Activated T-helper 1 cell treated with anti-CD3 and anti-CD28 coated beads, Interleukin-2, amount 50 U/mL, for 16 hours (primary cell): ENCODE measurements around the gene CCDC194.

Experiments used
- DNase-seq, 2 donors: peaks; one replicate each; pipeline ENCODE4 v3.0.0-alpha.2; 2020; ENCODE audit warnings: low read depth in 1 of 2, low spot score in 1 of 2

Gene CCDC194, protein sequence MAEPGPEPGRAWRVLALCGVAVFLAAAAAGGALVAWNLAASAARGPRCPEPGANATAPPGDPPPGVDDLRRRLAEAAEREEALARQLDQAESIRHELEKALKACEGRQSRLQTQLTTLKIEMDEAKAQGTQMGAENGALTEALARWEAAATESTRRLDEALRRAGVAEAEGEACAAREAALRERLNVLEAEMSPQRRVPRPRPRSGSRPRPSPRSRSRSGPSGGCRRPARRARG

DNA sequence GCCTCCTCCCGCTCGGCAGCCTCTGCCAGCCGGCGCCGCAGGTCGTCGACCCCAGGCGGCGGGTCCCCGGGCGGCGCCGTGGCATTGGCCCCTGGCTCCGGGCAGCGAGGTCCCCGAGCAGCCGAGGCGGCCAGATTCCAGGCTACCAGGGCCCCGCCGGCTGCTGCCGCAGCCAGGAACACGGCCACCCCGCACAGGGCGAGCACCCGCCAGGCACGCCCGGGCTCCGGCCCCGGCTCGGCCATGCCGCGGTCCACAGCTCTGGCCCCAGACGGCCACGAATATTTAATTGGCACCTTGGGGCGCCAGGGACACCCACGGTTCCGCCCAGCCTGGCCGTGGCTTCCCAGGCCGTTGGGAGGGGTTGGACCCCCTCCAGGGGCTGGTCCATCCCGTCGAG is at the start of gene CCDC194:
Gene CCDC194, minus strand, starts transcription at position 283 of the 400 bp plus-strand sequence. Its CDS starts 38 bp downstream, at position 245.
- no peak for DNase-seq

DNA sequence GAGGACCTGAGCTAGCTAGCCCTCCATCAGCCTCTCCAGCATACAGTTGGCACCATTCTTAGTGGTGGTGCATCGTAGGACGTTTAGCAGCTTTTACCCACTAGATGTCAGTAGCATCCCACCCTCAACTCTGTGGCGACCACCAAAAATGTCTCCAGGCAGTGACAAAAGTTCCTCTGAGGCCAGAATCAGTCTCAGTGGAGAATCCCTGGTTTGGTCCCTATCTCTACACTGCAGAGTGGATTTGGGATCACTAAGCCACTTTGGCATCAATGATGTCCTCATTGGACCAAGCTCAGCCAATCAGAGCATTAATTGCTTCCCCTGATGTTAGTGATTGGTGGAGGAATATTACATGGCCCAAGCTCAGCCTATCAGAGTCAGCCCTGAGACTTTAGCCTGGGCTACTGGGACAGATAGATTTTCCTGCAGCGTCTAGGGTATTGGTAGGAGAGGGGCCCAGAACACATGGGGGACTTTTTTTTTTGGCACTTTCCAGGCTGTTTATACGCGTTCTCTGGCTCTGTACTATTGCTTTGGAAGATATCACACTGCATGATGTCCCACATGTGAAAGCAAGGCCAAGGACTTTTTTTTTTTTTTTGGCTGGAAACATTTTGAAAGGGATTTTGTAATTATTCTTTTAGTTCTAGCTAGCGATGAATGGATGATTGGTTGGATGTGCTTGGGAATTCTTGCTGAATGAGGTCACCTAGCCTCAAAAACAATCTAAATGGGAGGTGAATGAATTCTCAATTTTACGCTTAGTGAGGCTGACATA is 47.4 kb upstream of the CCDC194 start:
- DNase-seq = no peak

DNA sequence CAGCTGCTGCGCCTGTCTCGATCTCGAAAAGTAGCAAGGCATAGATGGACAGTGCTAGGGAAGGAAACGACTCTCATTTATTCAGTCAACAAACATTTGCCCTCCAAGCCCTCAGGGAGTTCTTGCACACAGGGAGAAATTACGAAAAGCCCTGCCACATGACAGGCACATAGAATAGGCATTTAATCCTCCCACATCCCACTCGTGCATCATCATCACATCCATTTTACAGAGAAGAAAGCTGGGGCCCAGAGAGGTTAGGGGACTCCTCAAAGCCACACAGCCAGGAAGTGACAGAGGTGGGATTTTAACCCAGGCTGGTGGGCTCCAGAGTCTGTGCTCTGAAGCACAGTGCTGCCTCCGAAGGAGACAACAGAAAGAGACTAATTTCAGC is 42.9 kb upstream of the CCDC194 start:
- DNase-seq = no peak

DNA sequence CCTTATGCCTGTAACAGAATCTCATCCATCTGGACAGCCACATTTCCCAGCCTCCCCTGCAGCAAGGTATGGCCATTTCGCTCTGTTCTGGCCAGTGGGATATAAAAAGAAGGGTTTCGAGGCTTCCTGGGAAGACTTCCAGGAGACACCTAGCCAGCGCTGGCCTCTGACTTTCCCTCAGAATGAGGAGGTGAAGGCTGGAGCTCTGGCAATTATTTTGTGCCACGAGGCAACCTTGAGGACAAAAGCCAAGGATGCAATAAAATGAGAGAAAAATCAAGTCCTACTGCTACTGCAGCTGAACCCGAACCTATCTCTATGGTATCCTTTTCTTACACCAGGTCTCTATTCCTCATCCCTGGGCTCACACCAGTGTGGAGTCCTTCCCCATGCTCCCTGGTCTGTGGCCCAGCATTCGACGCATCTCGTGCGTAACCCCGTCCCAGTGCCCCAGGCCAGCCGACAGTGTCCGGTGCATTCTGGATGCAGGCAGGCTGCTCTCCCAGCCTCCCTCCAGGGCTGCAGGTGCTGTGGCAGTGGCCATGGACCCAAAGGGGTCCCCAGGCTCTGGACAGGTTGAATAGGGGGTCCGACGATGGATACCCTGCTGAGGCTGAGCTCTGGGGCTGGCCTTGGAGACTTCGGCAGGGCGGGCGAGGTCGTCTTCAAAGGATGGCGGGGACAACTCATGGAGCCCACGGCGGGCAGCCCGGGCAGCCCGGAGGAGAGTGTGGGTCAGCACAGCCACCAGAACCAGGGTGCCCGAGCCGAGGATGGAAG is 42.3 kb upstream of the CCDC194 start:
- no peak for DNase-seq

DNA sequence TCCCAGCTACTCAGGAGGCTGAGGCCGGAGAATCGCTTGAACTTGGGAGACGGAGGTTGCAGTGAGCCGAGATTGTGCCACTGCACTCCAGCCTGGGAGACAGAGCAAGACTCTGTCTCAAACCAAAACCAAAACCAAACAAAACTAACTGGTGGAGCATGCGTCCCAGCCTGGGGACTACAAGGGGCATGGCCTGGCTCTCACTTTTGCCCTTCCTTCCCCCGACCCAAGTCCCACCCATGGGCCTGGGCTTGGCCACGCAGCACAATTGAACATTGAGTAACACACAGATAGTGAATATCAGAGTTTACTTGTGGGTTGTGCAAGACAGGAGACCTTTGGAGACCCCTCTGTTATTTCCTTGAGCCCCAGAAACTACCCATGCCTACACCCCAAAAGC is 41.2 kb upstream of the CCDC194 start:
- DNase-seq = no peak

DNA sequence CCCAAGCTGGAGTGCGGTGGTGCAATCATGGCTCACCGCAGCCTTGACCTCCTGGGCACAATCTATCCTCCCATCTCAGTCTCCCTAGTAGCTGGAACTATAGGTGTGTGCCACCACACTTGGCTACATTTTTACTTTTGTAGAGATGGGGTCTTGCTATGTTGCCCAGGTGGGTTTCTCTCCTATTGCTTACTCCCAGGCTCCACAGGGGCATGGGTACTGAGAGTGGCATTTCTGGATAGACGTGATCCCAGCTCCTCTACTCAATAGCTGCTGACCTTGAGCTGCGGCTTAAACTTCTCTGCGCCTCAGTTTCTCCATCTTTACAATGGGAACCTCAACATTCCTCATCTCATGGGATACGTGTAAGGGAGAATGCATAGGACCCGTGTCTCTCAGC is 37.4 kb upstream of the CCDC194 start:
- DNase-seq = no peak

DNA sequence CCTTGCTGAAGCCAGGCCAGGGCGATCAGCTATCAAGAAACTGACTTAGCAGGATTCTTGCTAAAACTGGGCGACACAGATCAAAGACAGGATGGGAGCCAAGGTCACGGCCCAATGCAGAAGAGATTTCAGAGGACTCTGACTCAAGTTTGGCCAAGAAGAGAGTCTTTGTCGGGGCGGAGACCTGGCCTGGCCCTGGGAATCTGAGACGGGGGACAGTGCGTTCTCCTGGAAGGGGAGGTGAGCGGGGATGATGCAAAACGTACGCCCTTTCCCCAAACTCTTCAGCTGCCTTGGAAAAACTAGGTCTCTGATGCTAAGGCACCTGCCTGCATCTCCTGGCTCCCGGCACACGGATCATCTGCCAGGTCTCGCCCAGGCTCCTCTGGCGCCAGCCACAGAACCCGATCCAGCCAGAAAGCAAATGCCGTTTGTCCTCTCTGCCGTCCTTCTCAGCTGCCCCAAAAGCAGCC is 35.7 kb upstream of the CCDC194 start:
- DNase-seq = no peak

DNA sequence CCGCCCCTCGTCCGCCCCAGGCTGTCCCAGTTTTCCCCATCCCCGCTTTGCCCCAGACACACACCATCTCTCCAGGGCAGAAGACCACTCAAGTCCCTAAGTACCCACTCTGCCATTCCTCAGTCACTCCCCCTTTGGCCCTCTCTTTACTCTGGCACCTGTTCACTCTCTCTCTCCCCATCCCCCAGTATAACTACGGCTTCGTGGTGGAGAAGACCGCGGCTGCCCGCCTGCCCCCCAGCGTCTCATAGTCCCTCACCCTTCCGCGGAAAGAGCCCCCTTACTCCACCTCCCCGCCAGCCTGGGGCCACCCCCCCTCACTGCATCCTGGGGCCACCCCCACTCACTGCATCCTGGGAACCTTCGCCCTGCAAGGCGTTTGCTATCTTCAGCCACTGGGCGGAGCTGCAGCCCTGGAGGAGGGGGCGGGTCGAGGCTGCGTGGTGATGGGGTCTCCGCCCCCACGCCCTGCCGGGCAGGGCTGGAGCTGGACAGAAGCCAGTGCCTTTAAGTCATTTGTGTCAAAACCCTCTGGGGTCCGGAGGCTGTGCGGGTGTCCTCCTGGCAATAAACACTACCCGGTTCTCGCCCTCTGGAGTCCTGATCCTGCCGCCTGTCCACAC is 30.9 kb upstream of the CCDC194 start:
- no peak for DNase-seq

DNA sequence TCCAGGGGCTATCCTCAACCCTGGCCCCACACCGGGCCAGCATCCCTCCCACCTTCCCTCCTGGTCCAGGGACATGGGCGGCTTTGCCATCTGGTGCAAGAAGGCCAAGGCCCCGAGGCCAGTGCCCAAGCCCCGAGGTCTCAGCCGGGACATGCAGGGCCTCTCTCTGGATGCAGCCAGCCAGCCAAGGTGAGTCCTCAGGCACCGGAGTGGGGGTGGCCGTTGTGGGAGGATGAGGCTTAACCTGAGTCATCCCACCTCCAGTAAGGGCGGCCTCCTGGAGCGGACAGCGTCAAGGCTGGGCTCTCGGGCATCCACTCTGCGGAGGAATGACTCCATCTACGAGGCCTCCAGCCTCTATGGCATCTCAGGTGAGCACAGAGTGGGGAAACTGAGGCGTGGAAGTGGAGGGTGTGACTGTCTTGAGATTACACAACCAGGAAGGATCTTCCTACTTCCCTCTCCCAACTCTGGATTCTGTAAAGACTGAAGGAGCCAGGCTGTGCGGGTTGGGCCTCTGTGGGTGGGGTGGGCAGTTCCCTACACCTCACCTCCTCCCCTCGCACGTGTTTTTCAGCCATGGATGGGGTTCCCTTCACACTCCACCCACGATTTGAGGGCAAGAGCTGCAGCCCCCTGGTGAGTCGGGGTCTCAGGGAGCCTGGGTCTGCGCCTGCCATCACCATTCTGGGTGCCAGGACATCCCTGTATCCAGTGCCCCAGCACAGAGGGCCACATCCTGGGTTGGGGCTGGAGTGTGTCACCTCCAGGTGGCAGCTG is 29.6 kb upstream of the CCDC194 start:
- DNase-seq = no peak

DNA sequence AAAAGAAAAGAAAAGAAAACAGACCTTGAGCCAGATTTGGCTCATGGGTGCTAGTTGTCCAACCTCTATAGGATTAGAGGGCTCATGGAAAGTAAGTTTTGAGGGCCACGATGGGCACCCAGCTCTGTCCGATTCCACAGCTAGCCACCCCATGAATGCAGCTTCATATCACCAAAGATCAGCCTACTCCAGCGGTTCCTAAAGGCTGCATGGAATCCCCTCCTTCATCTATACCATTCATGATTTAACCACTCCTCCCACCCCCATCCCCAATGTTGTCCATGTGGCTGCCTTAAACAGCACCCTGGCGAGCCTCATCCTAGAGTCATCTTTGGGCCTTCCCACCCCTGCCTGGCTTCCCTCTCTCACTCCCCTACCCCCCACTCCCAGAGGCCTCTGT is 27.9 kb upstream of the CCDC194 start:
- DNase-seq = no peak

DNA sequence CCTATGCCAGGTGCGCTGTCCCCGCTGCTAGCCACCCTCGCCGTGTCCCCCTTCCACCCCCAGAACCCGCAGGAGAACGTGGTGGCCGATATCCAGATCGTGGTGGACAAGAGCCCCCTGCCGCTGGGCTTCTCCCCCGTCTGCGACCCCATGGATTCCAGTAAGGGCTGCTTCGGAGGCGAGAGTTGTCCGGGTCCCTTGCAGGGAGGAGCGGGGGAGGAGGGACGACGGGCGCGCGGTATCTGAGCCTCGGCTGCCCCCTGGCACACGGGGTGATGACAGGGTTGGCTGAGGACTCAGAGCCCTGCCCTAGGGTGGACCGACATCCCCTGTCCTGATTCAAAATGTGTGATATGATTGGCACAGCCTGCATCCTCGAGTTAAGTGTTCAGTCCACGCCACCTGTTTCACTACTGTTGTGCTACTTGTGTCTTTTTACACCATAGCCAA is 26.5 kb upstream of the CCDC194 start:
- DNase-seq = no peak

DNA sequence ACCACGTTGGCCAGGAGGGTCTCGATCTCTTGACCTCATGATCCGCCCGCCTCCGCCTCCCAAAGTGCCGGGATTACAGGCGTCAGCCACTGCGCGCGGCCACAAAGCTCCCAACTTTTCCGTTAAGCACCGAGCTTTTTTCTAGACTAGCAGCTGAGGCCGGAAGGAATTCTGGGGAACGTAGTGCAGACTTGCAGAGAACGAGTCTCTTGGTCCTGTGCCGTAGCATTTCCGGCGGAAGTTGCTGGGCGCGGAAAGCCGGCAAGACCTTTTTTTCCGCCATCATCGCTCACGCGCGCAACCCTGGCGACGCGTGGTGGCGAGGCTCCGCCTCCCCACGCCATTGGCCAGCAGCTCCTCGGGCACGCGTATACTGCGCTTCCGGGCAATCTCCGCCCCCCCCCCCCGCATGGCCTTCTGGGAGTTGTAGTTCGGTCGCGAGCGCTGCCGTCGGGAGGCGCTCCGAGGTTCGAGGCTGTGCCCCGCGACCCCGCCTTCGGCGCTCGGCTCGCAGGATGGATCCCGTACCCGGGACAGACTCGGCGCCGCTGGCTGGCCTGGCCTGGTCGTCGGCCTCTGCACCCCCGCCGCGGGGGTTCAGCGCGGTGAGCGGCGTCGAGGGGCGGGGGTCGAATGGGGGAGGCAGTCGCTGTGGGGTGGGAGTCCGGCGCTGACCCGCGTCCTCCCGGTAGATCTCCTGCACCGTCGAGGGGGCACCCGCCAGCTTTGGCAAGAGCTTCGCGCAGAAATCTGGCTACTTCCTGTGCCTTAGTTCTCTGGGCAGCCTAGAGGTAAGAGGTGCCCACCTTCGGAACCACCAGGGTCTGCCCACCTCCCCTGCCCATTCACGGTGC is 25.9 kb upstream of the CCDC194 start, which contains the start of gene MVB12A:
Gene MVB12A, plus strand, starts transcription at position 427 of the 854 bp plus-strand sequence. Its CDS starts 89 bp downstream, at position 516.
- peak; percentile 91 to 95 for DNase-seq

DNA sequence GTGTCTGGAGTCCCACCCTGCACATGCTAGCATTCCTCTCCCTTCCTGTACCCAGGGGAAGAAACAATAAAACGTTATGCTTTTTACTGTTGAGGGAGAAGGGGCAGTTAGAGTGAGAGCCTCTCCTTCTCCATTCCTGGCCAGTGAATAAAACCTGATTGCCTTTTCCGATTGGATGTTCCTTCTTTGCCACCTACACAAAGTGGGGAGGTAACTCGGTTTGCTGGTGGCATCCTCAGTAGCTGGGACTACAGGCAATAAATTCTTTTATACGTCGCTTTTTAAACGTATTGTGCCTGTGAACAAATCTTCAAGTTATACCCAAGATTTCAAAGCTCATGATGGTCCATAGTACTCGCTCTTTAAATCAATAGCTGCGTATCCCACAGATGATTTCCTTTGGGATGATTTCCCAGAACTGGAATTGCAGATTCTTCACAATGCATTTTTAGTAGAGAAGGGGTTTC is 25.2 kb upstream of the CCDC194 start:
- no peak for DNase-seq

DNA sequence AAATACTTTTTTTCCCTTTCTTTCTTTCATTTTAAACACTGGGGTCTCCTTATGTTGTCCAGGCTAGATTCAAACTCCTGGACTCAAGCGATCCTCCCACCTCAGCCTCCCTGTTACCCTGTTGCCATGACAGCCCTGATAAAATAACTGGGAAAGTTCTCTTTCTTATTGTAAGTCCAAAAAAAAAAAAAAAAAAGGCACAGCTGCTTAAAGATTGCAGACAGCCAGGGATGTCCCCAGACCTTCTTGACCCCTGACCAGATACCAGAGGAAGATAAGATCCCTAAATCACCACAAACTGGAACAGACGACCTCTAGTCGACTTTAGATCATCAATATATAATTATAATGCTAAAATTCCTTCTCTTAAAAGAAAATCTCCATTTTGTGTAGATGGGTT is 24.7 kb upstream of the CCDC194 start:
- no peak for DNase-seq

DNA sequence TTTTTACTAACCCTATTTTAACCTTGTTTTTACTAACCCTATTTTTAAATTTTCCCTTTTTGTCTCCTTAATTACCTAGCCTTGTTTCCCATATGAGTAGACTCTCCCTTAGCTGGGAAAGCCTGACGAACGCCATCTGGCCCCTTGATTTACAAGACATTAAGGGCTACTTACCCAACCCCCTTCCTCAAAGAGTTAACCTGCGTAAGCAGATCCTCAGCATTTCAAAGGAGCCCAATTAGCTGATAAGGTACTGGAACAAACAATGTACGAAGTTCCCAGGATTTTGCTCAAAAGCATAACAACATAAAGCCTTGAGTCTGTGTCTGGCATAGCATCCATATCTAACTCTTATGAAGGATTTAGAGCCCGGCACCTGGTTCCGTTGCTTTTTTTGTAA is 21.1 kb upstream of the CCDC194 start:
- no peak for DNase-seq

DNA sequence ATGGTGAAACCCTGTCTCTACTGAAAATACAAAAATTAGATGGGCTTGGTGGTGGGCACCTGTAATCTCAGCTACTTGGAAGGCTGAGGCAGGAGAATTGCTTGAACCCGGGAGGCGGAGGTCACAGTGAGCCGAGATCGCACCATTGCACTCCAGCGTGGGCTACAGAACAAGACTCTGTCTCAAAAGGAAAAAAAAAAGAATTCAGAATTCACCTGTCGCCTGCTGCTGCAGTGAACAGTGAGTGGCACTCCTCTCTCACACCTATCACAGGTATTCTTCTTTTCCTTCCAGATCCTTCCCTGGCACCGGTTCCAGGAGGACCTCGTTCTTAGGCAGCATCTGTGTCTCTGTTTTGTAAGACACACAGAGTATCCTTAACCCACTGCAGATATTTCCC is 20.1 kb upstream of the CCDC194 start:
- DNase-seq = no peak

DNA sequence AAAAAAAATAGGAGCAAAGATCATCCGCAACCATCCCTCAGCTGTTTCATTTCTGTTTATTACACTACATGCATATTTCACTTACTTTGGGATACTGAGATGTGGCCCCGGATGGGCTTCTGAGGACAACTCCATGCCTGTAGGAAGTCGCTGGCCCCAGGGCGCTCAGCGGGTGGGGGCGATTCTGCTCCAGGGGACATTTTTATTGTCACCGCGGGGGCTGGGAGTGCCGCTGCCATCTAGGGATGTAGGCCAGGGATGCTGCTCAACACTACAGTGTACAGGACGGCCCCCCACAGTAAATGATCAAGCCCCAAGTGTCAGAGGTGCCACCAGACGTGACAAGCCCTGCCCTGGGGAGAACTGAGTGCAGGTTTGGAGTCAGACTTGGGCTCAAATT is 17.8 kb upstream of the CCDC194 start:
- DNase-seq = no peak

DNA sequence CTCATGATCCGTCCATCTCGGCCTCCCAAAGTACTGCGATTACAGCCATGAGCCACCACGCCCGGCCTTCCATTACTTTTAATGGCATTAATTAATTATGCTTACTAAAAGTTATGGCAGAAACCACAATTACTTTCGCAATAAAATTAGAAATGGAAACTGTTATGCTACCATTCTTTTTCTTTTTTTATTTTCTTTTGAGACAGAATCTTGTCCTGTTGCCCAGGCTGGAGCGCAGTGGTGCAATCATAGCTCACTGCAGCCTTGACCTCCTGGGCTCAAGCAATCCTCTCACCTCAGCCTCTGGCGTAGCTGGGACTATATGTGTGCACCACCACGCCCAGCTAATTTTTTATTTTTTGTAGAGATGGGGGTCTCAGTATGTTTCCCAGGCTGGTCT is 16.0 kb upstream of the CCDC194 start:
- no peak for DNase-seq

DNA sequence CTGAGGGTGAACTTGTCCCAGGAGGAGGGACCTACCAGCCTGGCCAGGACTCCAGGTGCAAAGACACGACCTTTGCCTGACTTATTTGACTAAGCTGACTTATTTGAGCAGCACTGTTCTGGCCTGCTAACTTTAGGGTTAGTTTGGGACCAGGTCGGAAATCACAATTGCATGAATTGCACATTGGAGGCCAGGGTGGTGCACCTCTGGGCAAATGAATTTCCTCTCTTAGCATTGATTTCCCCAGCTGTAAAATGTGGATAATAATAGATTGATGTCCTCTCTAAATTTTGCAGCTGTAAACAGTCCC is 12.8 kb upstream of the CCDC194 start:
- no peak for DNase-seq
